Ishikawa (cell line): ENCODE measurements around the gene SORT1.

Source experiments
- CREB1 ChIP-seq: IDR thresholded peaks from 2 replicates; pipeline ENCODE4 v1.6.1; 2012; ENCODE audit warnings: low read depth
- EGR1 ChIP-seq: IDR thresholded peaks from 2 replicates; pipeline ENCODE4 v1.6.1; 2012
- EP300 ChIP-seq: IDR thresholded peaks from 2 replicates; pipeline ENCODE4 v1.6.1; 2012; ENCODE audit warnings: borderline replicate concordance
- FOXM1 ChIP-seq: IDR thresholded peaks from 2 replicates; pipeline ENCODE4 v1.6.1; 2012; ENCODE audit warnings: low read depth, borderline replicate concordance
- RAD21 ChIP-seq: IDR thresholded peaks from 2 replicates; pipeline ENCODE4 v1.6.1; 2012; ENCODE audit warnings: low read depth
- TAF1 ChIP-seq: IDR thresholded peaks from 2 replicates; pipeline ENCODE4 v1.6.1; 2012; ENCODE audit warnings: low read depth, mild to moderate bottlenecking
- TCF12 ChIP-seq: IDR thresholded peaks from 2 replicates; pipeline ENCODE4 v1.6.1; 2012; ENCODE audit warnings: low read depth
- TEAD4 ChIP-seq: IDR thresholded peaks from 2 replicates; pipeline ENCODE4 v1.6.1; 2012
- YY1 ChIP-seq: IDR thresholded peaks from 2 replicates; pipeline ENCODE4 v1.6.1; 2012; ENCODE audit warnings: low read depth
- ZBTB7A ChIP-seq: IDR thresholded peaks from 2 replicates; pipeline ENCODE4 v1.6.1; 2012; ENCODE audit warnings: low read depth
- TF ChIP-seq, protein P1 (sequence below): IDR thresholded peaks from 2 replicates; pipeline ENCODE4 v1.6.1; 2012
- TF ChIP-seq, protein P2 (sequence below): IDR thresholded peaks from 2 replicates; pipeline ENCODE4 v1.6.1; 2012; ENCODE audit warnings: low read depth, mild to moderate bottlenecking
- TF ChIP-seq, protein P3 (sequence below): IDR thresholded peaks from 2 replicates; pipeline ENCODE4 v1.6.1; 2012

DNA sequence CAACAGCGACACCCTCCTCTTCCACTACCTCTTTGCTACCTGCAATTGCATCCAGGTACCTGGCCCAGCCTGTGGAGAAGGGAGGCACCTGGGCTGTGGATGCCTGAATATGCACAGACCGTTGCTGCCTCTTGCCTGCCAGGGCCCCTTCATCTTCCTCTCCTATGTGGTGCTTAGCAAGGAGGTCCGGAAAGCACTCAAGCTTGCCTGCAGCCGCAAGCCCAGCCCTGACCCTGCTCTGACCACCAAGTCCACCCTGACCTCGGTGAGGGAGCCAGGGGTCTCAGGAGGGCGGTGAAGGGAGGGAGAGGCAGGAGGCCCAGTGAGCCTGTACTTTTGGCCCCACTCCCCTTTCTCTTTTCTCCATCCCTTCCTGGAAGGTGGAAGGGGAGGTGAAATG, 126.3 kb downstream of the SORT1 start:
- TF ChIP-seq YY1 (no peak), EP300 (no peak), RAD21 (no peak), TEAD4 (no peak), TCF12 (no peak), FOXM1 (no peak), TAF1 (no peak), EGR1 (no peak), ZBTB7A (no peak), CREB1 (no peak)
- TF ChIP-seq, protein P1, sequence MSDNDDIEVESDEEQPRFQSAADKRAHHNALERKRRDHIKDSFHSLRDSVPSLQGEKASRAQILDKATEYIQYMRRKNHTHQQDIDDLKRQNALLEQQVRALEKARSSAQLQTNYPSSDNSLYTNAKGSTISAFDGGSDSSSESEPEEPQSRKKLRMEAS, result no peak
- TF ChIP-seq, protein P2, sequence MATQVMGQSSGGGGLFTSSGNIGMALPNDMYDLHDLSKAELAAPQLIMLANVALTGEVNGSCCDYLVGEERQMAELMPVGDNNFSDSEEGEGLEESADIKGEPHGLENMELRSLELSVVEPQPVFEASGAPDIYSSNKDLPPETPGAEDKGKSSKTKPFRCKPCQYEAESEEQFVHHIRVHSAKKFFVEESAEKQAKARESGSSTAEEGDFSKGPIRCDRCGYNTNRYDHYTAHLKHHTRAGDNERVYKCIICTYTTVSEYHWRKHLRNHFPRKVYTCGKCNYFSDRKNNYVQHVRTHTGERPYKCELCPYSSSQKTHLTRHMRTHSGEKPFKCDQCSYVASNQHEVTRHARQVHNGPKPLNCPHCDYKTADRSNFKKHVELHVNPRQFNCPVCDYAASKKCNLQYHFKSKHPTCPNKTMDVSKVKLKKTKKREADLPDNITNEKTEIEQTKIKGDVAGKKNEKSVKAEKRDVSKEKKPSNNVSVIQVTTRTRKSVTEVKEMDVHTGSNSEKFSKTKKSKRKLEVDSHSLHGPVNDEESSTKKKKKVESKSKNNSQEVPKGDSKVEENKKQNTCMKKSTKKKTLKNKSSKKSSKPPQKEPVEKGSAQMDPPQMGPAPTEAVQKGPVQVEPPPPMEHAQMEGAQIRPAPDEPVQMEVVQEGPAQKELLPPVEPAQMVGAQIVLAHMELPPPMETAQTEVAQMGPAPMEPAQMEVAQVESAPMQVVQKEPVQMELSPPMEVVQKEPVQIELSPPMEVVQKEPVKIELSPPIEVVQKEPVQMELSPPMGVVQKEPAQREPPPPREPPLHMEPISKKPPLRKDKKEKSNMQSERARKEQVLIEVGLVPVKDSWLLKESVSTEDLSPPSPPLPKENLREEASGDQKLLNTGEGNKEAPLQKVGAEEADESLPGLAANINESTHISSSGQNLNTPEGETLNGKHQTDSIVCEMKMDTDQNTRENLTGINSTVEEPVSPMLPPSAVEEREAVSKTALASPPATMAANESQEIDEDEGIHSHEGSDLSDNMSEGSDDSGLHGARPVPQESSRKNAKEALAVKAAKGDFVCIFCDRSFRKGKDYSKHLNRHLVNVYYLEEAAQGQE, result no peak
- TF ChIP-seq, protein P3, sequence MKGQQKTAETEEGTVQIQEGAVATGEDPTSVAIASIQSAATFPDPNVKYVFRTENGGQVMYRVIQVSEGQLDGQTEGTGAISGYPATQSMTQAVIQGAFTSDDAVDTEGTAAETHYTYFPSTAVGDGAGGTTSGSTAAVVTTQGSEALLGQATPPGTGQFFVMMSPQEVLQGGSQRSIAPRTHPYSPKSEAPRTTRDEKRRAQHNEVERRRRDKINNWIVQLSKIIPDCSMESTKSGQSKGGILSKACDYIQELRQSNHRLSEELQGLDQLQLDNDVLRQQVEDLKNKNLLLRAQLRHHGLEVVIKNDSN, result no peak
